ENCODE data around the gene DUOX2.
"Not testable (repeated sequence)": the region's sequence is repeated elsewhere in the genome, so short reads cannot be mapped to it uniquely, and the experiment has no call there.

Gene DUOX2

DNA sequence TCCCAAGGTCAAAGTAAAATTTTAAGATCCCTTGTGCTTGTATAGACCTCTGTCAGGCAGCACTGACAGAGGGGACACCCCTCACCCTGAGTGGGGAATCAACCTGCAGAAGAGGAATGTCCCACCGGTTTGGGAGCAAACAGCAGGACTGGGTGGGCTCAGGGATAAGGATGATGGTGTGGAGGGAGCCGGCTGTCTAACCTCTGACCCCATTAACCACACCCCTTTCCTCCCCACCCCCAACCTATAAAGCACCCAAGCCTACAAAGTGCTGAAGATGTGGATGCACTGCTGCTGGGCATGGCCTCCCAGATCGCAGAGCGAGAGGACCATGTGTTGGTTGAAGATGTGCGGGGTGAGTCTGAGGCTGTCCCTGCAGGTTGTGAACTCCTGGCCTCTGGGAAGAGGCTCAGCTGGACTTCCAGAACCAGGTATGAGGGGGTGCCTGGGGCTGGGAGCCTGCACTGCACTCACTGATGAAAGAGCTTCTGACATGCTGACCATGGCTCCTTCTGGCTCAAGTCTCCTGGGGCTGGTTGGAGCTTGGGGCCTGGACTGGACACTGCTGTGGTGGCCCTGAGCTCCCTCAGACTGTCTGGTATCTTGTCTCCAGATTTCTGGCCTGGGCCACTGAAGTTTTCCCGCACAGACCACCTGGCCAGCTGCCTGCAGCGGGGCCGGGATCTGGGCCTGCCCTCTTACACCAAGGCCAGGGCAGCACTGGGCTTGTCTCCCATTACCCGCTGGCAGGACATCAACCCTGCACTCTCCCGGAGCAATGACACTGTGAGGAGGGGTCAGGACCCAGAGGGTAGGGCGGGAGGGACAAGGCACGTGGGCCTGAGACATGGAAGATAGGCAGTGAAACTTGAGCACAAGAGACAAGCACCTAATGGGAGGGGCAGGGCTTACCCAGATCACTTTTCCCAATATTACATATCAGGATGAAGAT, 25.1 kb upstream of the DUOX2 start:
- DNase-seq, result no peak

DNA sequence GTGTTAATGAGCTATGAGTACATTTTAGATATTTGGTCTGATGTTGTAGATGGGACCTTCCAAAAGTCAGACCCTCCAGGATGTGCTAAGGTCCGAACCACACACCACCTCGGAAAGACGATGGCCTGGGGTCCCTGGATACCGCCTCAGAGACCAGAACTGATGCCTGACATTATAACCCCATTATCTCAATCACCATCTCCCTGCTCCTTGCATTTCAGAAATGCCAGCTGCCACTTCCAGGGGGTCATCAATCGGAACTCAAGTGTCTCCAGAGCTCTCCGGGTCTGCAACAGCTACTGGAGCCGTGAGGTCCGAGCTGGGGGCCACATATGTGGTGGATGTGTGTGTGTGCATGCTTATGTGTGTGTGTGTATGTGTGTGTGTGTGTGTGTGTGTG, 23.7 kb upstream of the DUOX2 start:
- DNase-seq, result no peak

DNA sequence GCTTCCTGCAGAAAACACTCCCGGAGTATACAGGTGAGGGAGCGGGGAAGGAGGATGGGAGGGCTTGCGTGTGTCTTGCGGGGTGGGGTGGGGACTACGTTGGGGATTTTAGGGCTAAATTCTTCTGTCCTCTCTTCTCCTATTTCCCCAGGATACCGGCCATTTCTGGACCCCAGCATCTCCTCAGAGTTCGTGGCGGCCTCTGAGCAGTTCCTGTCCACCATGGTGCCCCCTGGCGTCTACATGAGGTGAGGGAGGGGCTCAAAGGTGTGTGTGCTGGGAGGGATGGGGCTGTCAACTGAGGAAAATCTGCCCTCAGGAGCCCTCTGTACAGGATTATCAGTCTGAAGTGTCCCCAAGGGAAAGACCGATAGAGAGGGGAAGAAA, 22.4 kb upstream of the DUOX2 start:
- peak in 1 of 2 donors; percentile 20 for DNase-seq

DNA sequence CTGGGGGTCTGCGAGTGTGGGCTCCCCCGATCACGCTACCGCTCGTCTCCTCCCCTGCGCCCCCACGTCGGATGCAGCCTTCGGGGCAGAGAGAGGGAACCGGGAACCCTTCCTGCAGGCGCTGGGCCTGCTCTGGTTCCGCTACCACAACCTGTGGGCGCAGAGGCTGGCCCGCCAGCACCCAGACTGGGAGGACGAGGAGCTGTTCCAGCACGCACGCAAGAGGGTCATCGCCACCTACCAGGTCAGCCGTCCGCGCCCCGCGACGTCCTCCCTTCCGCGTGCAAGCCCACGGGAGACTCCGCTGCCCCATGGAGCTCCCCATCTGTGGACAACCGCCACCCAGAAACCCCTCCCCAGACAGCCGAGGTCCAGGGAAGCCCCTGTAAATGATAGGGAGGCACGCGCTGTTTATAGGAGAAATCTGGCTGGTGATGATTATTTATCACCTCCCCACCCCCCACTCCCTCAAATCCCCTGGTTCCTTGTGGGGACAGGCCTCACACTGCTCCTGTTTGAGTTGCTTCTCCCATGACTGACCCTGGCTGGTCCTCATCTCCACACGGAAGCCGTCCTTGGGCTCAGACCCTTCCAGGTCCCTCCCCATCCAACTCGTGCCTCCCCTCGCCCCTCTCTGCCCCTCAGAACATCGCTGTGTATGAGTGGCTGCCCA, 21.9 kb upstream of the DUOX2 start:
- not testable (repeated sequence) for DNase-seq

DNA sequence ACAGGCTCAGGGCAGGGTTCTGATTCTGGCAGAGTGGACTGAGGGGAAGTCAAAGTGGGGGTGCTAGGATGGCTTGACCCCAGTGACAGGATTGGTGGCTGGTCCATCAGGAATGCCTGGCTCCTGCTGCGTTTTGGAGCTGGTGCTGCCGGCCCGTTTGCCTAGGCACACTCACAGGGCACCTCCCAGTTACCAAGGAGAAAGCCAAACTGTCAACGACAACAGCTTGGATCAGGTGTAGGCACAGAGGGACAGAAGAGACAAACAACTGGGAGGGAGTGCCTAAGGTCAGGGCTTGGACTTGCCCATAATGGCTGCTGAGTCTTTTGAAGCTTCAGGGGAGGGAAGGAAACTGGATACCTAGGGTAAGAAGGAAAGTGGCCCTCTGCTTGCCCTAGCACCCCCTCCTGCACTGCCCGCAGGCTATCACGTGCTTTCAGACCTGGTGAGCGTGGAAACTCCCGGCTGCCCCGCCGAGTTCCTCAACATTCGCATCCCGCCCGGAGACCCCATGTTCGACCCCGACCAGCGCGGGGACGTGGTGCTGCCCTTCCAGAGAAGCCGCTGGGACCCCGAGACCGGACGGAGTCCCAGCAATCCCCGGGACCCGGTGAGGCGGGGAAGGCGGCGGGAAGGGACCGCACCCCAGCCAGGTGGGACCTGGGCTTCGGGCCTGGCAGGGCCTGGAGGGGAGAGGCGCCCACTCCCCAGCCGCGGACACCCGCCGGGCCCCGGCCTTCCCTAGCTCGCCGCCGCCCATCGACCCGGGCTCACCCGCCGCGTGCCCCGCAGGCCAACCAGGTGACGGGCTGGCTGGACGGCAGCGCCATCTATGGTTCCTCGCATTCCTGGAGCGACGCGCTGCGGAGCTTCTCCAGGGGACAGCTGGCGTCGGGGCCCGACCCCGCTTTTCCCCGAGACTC, 21.0 kb upstream of the DUOX2 start:
- peak in 1 of 2 donors; percentile 20 for DNase-seq

DNA sequence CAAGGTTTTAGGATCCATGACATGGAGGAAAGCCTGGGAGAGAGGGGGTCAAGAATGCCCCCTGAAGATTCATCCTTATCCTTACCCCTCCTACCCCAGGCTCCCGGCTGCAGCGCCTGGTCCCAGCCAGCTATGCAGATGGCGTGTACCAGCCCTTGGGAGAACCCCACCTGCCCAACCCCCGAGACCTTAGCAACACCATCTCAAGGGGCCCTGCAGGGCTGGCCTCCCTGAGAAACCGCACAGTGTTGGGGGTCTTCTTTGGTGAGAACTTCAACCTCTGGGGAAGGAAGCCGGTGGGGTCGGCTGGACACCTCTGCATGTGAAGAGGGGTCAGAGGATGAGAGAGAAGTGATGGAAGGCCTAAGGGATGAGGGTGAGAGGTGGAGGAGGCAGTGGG, 20.1 kb upstream of the DUOX2 start:
- DNase-seq, result no peak

DNA sequence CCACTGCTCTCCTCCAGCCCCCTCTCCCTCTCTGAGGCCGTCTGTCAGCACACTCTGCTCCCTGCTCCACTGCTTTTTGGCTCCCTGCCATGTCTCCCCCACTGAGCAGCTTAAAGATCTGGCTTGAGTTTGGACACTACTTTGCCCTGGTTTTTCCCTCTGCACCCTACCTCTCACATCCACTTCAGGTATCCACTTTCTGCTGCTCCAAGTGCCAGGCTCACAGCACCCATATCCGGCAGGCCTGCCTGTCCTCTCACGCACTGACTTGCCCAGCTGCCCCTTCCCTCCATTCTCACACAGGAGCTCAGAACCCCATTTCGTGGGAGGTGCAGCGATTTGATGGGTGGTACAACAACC, 19.6 kb upstream of the DUOX2 start:
- no peak for DNase-seq

DNA sequence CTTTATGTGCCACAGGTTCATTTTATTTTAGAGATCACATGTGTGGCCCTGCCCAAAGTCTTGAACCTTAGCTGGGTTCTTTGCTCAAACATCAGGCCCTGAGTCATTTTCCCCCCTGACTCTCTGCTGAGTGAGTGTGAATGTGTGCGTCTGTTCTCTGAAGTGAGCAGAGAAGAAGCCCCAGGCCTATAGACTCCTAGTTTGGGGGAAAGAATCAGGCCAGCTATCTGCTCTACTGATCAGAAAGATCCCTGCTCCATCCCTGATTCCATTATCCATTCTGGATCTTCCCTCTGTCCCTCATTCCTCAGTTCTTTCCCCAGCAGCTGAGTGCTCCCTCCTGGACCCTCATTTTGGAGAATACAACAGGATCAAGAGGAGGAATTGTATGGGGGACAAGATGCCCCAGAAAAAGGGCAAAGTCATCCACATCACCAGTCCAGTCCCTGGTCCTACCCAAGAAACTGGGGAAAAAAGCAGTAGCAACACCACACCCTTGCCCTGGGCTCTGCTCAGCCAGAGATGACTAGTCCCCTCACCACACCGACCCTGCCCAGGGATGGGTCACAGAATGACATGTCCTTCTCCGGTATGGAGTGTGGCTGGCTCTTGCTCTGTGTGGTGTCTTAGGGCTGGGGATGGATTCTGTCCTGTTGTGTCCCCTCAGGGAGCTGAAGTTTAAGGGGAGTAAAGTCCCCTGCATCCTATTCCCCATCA, 19.0 kb upstream of the DUOX2 start:
- DNase-seq, result no peak

DNA sequence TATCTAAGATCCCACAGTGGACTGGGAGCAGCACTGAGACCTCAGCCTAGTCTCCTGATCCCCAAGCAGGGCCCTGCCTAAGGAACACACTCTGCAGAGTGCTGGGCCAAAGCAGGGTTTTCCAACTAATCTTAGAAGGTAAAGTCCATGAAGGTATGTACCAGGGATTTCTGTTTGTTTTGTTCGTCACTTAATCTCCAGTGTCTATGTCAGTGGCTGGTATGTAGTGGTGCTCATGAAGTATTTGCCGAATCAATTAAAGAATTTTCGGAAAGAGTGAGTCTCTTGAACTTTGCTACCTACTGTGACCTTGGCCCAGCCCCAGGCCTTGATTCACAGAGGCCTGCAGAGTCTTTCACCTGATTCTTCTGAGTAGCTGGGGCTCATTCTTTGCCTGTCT, 17.5 kb upstream of the DUOX2 start:
- no peak for DNase-seq

DNA sequence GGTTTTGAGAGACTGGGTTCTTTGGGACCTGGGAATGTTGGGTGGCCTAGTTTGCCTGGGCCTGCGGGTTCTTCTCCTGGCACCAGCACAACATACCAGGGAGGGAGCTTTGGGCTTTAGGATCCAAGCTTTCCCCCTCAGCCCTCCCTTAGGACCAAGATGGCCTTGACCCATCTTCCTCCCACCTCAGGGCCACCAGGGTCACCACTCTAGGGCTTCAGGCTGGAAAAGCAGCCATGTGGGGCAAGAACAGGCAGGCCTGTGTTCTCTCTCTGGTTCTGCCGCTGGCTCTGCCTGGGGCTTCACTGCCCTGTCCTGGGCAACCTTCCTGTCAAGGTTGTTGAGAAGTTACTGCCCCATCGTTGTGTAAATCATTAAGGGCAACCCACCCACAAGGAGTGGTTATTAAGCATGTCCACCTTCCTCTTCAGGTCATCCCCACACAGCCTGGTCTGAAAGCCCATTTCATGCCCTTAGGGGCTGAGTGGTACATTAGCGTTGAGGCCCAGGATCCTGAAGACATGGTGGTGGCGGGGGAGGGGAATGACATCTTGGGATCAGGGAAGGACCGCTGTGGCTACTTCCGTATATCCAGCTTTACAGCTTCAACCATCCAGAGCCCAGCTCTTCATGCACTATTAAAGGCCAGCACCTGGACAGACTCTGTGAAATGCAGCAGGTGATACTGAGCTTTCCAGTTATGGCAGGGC, 16.5 kb upstream of the DUOX2 start:
- DNase-seq, result no peak

DNA sequence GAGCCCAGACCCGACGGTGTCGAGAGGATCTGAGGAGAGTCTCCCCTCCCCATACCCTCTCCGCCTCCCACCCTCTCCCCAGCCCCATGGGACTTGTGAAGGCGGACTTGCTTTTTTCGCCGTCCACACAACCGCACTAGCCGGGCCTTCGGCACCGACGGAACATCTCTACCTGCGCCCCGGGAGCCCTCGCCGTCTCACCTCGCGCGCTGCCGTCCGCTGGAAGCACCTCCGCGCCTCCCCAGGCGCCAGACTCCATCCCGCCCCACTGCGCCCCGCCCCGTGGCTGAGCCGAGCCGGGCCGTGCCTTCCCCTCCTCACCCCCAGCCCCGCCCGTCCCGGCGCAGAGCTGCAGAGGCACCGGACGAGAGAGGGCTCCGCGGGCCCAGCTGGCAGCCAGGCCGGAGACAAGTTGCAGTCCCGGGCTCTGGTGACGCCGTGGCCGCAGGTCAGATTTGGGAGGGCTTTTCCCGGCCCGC, 15.7 kb upstream of the DUOX2 start, which contains the start of the genes DUOX1 and DUOXA1:
DUOX1 (plus strand) TSS at position 344 of the 479 bp plus-strand sequence. CDS start 1,973 bp downstream, outside the sequence.
DUOXA1 (minus strand) TSS at position 229 of the 479 bp plus-strand sequence. CDS start 6,865 bp downstream, outside the sequence.
- peak in 1 of 2 donors; percentile 19 for DNase-seq

DNA sequence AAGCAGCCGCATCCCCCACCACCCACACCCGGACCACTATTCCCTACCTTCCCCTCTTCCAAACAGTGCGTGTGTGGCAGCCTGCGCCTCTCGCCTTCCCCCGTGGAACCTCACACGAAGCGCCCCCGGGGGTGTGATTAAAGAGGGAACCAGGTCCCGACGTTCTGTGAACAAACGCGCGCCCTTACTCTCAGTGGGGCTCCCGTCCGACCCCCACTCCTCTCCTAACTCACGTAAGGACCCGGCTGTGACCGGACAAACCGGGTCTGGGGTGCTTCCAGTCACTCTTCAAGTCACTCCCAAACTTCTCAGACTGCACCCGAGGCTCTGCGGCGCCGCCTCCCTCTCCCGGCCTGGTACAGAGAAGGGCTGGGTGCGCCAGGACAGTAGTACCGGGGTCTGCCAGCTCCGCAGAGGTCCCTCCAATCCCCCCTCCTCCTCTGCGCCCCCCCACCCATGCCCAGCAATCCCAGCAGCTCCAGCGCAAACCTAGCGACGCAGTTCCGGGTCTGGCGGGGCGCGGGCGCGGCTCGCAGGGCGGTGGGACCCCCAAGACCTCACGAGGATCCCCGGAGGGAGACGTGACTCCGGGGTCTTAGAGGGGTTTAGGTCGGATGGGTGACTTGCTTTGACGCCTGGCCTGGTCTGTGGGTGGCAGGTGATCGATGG, 15.1 kb upstream of the DUOX2 start:
- DNase-seq, result no peak

DNA sequence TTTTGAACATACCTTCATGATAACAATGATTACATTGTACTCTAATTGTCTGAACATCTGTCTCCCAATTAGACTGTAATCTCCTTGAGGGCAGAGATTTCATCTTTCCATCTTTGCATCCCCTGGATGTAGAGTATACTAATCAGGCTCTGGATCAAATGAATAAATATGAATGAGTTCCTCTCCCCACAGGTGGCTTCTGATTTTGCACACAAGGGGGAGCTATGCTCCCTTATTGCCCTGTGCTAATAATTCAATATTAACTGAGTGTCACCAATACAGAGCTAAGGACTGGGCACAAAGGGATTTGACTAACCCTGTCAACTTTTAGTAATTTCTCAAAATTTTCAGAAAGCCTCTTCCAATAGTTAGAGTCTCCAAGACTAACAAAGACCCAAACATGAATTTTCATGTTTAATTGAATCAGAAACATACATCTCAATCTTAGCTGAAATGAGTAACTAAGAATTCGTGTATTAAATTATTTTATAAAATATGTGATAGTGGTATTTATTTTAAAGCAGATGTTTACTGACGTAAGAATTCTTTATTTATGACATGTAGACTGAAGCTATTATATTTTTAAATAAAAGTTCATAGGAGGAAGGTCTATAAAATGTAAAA, 12.7 kb upstream of the DUOX2 start:
- peak; percentile 39 to 69 for DNase-seq

DNA sequence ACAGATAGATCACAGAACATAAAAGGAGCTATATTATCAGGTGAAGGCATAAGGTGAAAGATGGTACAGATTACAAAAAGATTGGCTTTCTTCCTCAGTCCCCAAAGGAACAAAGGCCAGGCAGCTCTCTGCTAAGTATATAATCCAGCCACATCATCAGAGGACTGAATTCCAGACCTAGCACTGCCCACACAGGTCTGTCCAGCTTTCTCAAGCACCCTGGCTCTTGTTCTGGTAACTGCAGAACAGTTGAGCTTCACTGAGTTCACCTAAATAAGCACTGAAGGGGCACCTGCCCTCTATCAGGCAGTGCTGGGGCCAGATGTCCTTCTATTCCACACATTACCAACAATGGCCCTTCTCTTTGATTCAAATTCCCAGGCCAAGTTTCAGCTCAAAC, 9.4 kb upstream of the DUOX2 start:
- DNase-seq, result no peak

DNA sequence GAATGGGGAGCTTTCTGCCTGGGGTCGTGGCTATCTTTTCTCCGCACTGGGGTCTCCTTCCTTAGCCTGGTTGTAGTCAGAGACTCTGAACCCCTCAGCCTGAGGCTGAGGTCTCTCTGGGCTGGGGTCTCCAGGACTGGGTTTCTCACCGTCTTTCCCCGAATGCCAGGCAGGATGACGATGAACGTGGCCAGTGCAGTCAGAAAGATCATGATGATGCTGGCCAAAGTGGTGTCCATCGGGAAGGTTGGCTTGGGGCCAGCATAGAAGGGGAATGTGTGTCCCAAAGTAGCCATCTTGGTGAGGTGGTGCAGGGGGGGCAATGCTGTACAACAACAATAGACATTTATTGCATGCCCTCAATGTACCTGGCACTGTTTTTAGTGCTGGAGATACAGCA, 8.7 kb upstream of the DUOX2 start:
- DNase-seq, result no peak

DNA sequence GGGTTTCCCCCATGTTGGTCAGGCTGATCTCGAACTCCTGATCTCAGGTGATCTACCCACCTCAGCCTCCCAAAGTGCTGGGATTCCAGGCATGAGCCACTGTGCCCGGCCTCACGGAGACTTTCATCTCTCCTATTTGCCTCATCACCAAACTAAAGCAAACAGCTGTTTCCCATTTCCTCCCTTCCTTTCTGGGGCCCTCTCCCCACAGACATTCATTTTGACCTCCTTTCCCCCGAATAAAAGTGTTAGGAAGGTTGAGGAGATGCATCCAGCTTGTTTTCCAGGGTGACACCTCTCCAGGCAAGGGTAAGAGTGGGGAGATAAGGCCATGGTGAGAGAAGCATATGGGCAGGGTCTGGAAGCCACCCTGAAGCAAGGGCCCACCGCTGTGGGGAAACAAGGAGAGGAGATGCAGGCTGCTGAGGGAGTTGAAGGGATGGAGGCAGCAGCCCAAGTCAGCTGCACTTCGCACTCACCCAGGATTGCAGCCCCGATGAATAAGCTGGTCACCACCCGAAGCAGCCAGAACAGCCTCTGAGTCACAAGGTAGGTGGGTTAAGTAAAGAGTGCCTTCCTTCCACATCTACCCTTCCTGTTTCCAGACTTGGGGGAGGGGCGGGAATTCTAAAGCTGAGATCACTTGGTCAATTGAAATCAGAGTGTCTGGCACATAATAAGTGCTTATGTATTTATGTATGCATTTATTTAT, 7.9 kb upstream of the DUOX2 start:
- no peak for DNase-seq

DNA sequence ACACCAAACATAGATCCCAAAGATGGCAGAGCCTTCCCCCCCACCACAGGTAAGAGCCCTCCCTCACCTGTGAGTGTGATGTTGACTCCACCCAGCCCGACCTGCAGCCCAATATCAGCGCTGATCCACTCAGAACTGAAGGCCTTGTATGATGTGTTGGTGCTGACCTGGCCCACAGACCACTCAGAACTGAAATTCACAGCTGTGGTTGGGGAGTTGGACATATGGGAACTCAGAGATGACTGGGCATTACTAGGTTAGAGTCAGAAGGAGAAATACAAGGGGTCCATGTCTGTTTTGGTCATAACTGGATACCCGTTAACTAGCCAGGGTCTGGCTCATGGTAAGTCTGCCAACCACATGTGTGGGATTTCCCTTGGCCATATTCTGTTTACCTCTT, 7.0 kb upstream of the DUOX2 start:
- DNase-seq, result no peak

DNA sequence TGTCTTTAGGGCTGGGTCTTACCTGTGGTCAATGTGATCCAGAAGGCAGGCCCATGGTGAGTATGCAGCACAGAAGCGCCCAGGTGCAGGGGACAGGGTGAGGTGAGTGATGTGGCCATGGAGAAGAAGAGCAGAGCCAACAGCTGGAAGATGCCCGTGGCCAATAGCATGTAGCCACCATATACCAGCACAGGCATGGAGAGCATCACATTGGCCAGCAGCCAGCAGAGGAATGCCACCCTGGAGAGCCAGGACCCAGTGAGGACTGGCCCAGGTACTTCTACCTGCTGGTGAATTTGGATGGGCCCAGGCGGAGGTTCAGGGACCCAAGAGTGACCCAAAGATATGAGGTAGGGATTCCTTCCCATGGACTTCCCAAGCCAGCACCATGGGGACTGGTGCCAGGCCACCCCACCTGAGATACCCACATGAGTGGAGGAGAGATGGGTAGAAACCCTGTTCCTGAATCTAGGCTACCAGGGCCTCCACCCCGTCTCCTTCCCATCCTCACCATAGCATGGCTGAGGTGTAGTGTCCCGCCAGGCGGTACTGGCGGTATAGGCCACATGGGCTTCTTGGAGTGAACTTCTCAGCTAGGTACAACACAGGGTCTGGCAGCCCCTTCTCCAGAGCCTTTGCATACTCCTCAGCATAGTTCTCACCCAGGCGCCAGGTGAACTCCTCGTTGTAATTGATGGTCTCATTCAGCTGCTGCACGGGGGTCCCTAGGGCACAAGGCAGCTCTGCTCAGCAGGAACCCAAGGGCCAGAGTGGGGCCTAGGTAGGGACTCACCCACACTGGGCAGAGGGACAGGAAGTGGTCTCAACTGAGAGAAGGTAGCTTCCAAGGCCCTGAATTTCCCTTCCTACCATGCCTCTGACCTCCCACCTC, 6.4 kb upstream of the DUOX2 start:
- DNase-seq, result no peak

DNA sequence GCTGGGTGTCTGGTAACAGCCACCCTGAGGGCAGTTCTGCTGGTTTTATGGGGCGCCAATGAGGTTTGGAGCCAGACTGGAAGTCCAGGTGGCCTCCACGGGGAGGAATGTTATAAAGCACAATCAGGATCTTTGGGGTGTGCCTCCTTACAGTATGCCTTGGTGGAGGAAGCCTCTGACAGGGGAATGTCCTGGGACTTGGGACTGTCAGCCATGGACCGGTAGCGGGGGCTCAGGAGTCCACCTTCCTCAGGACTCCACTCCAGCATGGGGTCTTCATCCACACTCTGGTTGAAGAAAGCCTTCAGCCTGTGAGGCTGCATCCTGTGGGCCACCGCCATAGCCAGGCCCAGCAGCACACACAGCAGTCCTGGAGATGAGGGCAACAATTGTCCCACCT, 5.0 kb upstream of the DUOX2 start:
- no peak for DNase-seq

Measured in CD4-positive, alpha-beta T cell treated with Interferon alpha-2 for 1 hour (primary cell).